Skeletal muscle satellite cell (primary cell): ENCODE measurements around the gene ZNF521.

ENCODE experiments used
- H3K27me3 ChIP-seq: 2 replicates; pipeline ENCODE4 v1.7.0; 2013; ENCODE audit warnings: low read length; ENCODE audit not compliant: control insufficient read depth, insufficient read depth
- H3K36me3 ChIP-seq: 2 replicates; pipeline ENCODE4 v1.7.0; 2013; ENCODE audit warnings: mild to moderate bottlenecking, control low read depth, low read length; ENCODE audit not compliant: insufficient read depth
- H3K4me1 ChIP-seq: 2 replicates; pipeline ENCODE4 v1.7.0; 2013; ENCODE audit warnings: low read length; ENCODE audit not compliant: control insufficient read depth, insufficient read depth
- H3K4me2 ChIP-seq: 2 replicates; pipeline ENCODE4 v1.7.0; 2013; ENCODE audit warnings: mild to moderate bottlenecking, low read length
- H3K4me3 ChIP-seq: 2 replicates; pipeline ENCODE4 v1.7.0; 2013; ENCODE audit warnings: low read length
- H3K9ac ChIP-seq: 2 replicates; pipeline ENCODE4 v1.7.0; 2013; ENCODE audit warnings: mild to moderate bottlenecking, low read depth, low read length, moderate library complexity
- H3K9me3 ChIP-seq: replicated peaks from 2 replicates; pipeline ENCODE4 v1.7.0; 2013; ENCODE audit warnings: mild to moderate bottlenecking, control low read depth, low read length

Gene ZNF521

GRCh38 chr18:25019931-25020330 lies 332.0 kb downstream of the ZNF521 start:
- no peaks in the 10 kb centered on the region for H3K9me3 ChIP-seq
- no peaks in the 10 kb centered on the region for H3K27me3 ChIP-seq
- no peaks in the 10 kb centered on the region for H3K4me1 ChIP-seq
- H3K9ac ChIP-seq, result no peak overlapping the region
- H3K4me3 ChIP-seq, result no peak overlapping the region
- no peaks in the 10 kb centered on the region for H3K36me3 ChIP-seq
- no peak overlapping the region for H3K4me2 ChIP-seq

- no peaks in the 10 kb centered on the region for H3K4me1 ChIP-seq
- no peak overlapping the region for H3K4me3 ChIP-seq
- H3K9me3 ChIP-seq, result no peaks in the 10 kb centered on the region
- H3K4me2 ChIP-seq, result no peak overlapping the region
- H3K9ac ChIP-seq, result no peak overlapping the region
- no peaks in the 10 kb centered on the region for H3K36me3 ChIP-seq
- no peaks in the 10 kb centered on the region for H3K27me3 ChIP-seq
Measured at GRCh38 chr18:25019086-25019860, 332.7 kb downstream of the ZNF521 start.

- H3K27me3 ChIP-seq, result no peaks in the 10 kb centered on the region
Measured at GRCh38 chr18:25016666-25017065, 335.3 kb downstream of the ZNF521 start.

GRCh38 chr18:25016181-25016580 lies 335.8 kb downstream of the ZNF521 start:
- no peak overlapping the region for H3K9ac ChIP-seq
- H3K4me1 ChIP-seq, result no peaks in the 10 kb centered on the region
- no peaks in the 10 kb centered on the region for H3K36me3 ChIP-seq
- H3K4me2 ChIP-seq, result no peak overlapping the region
- H3K27me3 ChIP-seq, result no peaks in the 10 kb centered on the region
- no peaks in the 10 kb centered on the region for H3K9me3 ChIP-seq
- H3K4me3 ChIP-seq, result no peak overlapping the region

More at GRCh38 chr18:25016666-25017065, 335.3 kb downstream of the ZNF521 start:
- Histone ChIP-seq H3K9me3 (no peaks in the 10 kb centered on the region), H3K4me2 (no peak overlapping the region), H3K4me1 (no peaks in the 10 kb centered on the region), H3K36me3 (no peaks in the 10 kb centered on the region), H3K9ac (no peak overlapping the region), H3K4me3 (no peak overlapping the region)
